ENCODE results near the gene MSH5. TPM values are rescaled to one million over a fixed set of nuclear protein-coding genes. Genes with fewer than 3 reads are reported as not detected.

The MSH5 gene
- total and polyA plus RNA-seq, 2 of the 13 experiments (the other 11 are each of a cell fraction or from before 2014, with no cell fraction given) = 10.2 to 38.7 TPM

- Histone ChIP-seq H3K79me2 (ENCODE audit: insufficient read depth, low read length) (no peaks in the 10 kb centered on the region), H3K27me3 (ENCODE audit: control insufficient read depth in 1 of 2, insufficient read depth in 2 of 2, low read length in 2 of 2) (no peaks in the 10 kb centered on the region), H4K20me1 (ENCODE audit: insufficient read depth, low read length) (no peaks in the 10 kb centered on the region), H3K9ac (ENCODE audit: insufficient read depth, low read depth, low read length) (no peak overlapping the region), H3K9me3 (ENCODE audit: low read length) (no peaks in the 10 kb centered on the region), H2AFZ (ENCODE audit: low read length) (no peak overlapping the region), H3K4me2 (ENCODE audit: low read depth, low read length) (no peak overlapping the region), H3K4me3 (replicated peaks in 1 of 3; ENCODE audit: insufficient read depth in 1 of 3, low read depth in 2 of 3, low read length in 3 of 3) (no peak overlapping the region), H3K36me3 (replicated peaks in 1 of 2; ENCODE audit: control insufficient read depth in 1 of 2, insufficient read depth in 2 of 2, low read length in 2 of 2) (peaks cover 58 to 77% of the 10 kb centered on the region in 2 experiments), H3K4me1 (ENCODE audit: insufficient read depth, low read length) (peaks cover 12% of the 10 kb centered on the region; the same call in 1 of the 2 replicates), H3K27ac (ENCODE audit: extremely low read length, insufficient read depth, low read length) (no peak overlapping the region)
- intact Hi-C loops (cut with micrococcal nuclease; ENCODE audit: unreplicated experiment) (no loop called here), in situ Hi-C loops (cut with HindIII; ENCODE audit: extremely low pct_ligation_motif_present, low pct_unique_long_range_greater_than_20kb) (no loop called here)
- ChIA-PET POLR2A (interaction anchor here (1.4 to 4.9 kb wide), 2 partner anchors 11 to 75 kb away, joined by 4 to 22 read pairs; partner anchors contain the start of gene ABHD16A), CTCF (ENCODE audit: low intra/inter-chr PET ratio, low total read pairs) (no interaction called here)
- no TSS peak for BruUV-seq (replicated peaks)
- no peak for TF ChIP-seq MNT (IDR thresholded peaks at IDR 0.05)
- TF ChIP-seq ZKSCAN1 (IDR thresholded peaks at IDR 0.05; ENCODE audit: low read length) = no peak
- no peak for TF ChIP-seq ZBTB3 (CRISPR knock-in tag; IDR thresholded peaks at IDR 0.05; ENCODE audit: borderline replicate concordance, low read depth)
- no peak for TF ChIP-seq RFXANK (CRISPR knock-in tag; IDR thresholded peaks at IDR 0.05)
- no peak for TF ChIP-seq JARID2 (CRISPR knock-in tag; IDR thresholded peaks at IDR 0.05; ENCODE audit: insufficient replicate concordance)
- no peak for TF ChIP-seq ZMYM3 (CRISPR knock-in tag; IDR thresholded peaks at IDR 0.05)
- no peak for TF ChIP-seq ZFP62 (CRISPR knock-in tag; IDR thresholded peaks at IDR 0.05)
- TF ChIP-seq CSRNP2 (CRISPR knock-in tag; conservative IDR thresholded peaks at IDR 0.05; ENCODE audit: low read depth) = no peak
- TF ChIP-seq ZNF570 (CRISPR knock-in tag; IDR thresholded peaks at IDR 0.05; ENCODE audit: borderline replicate concordance) = no peak
- no peak for TF ChIP-seq PRPF4 (IDR thresholded peaks at IDR 0.05; ENCODE audit: low read depth, low read length, poor library complexity, severe bottlenecking)
- TF ChIP-seq IKZF1 (IDR thresholded peaks at IDR 0.05) = no peak
- TF ChIP-seq ZNF850 (CRISPR knock-in tag; conservative IDR thresholded peaks at IDR 0.05) = no peak
- no peak for TF ChIP-seq KLF12 (CRISPR knock-in tag; IDR thresholded peaks at IDR 0.05; ENCODE audit: borderline replicate concordance)
- TF ChIP-seq ZNF451 (CRISPR knock-in tag; IDR thresholded peaks at IDR 0.05) = no peak
- no peak for TF ChIP-seq PBX2 (CRISPR knock-in tag; IDR thresholded peaks at IDR 0.05)
- no peak for TF ChIP-seq KDM1A (CRISPR knock-in tag; IDR thresholded peaks at IDR 0.05)
- WGBS (ENCODE audit: low lambda C conversion rate) = 98% methylated on average over 12 of the region's 12 CpGs
- FAIRE-seq (no peak), DNase-seq (ENCODE audit: low spot score) (no peak), ATAC-seq (no peak)
Measured at GRCh38 chr6:31691564-31692108, 48.2 kb upstream of the MSH5 start.

All from HepG2 (cell line).